CD4-positive, alpha-beta T cell treated with Interleukin-4 for 4 hours (primary cell): Measurements from ENCODE around the gene SARM1.
"Not testable (repeated sequence)": the region's sequence is repeated elsewhere in the genome, so short reads cannot be mapped to it uniquely, and the experiment has no call there.

Source experiments
- DNase-seq: peaks from one replicate; pipeline ENCODE4 v3.0.0-alpha.2; 2020

The SARM1 gene

GRCh38 chr17:28433721-28434120 is 62.2 kb downstream of the SARM1 start:
- no peak for DNase-seq

GRCh38 chr17:28434326-28434725 is 62.8 kb downstream of the SARM1 start:
- not testable (repeated sequence) for DNase-seq

DNA sequence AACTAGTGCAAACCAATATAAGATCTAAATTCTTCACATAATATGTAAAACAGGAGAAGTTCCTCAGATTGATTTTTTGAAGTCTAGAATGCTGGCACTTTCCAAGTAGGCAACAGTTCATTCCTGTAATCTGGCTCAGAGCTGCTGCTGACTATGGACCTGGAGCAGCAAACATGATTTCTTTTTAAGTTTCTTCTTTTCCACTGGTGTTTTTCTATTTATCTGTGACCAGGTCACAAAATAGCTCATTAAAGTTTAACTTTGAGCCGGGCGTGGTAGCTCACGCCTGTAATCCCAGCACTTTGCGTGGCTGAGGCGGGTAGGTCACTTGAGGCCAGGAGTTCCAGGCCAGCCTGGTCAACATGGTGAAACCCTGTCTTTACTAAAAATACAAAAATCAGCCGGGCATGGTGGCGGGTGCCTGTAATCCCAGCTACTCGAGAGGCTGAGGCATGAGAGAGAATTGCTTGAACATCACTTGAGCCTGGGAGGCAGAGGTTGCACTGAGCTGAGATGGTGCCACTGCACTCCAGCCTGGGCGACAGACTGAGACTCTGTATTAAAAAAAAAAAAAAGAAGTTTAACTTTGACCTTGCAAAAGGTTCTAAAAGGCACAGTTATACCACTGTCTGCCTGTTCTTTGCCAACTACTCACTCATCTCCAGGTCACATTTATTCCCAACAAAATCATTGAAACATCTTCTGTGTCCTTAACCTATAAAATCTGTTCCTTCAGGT is 72.6 kb downstream of the SARM1 start:
- DNase-seq: no peak

DNA sequence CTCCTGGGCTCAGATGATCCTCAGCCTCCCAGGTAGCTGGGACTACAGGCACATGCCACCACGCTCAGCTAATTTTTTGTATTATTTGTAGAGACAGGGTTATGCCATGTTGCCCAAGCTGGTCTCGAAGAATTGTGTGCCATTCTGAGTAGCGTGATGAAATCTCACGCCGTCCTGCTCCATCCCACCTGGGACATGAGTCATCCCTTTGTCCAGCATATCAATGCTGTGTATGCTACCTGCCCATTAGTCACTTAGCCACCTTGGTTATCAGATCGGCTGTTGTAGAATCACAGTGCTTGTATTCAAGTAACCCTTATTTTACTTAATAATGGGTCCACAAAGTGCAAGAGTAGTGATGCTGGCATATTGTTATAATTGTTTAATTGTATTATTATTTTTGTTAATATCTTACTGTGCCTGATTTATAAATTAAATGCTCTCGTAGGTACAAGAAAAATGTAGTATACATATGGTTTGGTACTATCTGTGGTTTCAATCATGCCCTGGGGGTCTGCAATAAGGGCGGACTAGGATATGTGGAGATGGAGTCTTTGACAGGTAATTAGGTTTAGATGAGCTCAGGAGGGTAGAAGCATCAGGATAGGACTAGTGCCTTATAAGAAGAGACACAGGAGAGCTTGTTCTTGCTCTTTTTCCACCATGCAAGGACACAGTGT is 75.4 kb downstream of the SARM1 start:
- DNase-seq: no peak

GRCh38 chr17:28447396-28447760 is 75.9 kb downstream of the SARM1 start:
- DNase-seq: no peak

- no peak for DNase-seq
These were observed 78.4 kb downstream of the SARM1 start for GRCh38 chr17:28449859-28450258.
